H1 (cell line): ENCODE results near the gene CMC4. TPM values are rescaled to one million over a fixed set of nuclear protein-coding genes. Genes with fewer than 3 reads are reported as not detected.

Experiments used
- CTCF ChIA-PET: fragments of 300-600 bp; sonication (Branson Sonifier 250); formaldehyde crosslinking; loops from one replicate; lab custom pipeline; 2021; ENCODE audit not compliant: partially characterized antibody; lab: Charles Lee
- POLR2A ChIA-PET: fragments of 300-600 bp; sonication (Branson Sonifier 250); formaldehyde crosslinking; loops from one replicate; lab custom pipeline; 2021; ENCODE audit warnings: inconsistent platforms; ENCODE audit not compliant: partially characterized antibody; lab: Charles Lee
- DNase-seq, 2 experiments: peaks; one replicate each; pipeline versions ENCODE4 v3.0.0 to v3.0.0-alpha.2; 2010 to 2022; ENCODE audit warnings: low spot score in 2 of 2, low read depth in 1 of 2, mixed read lengths in 1 of 2
- FAIRE-seq: peaks from 2 replicates; lab custom pipeline; 2011; peaks lifted over from hg19 to GRCh38; lab: Jason Lieb, UNC
- H2AFZ ChIP-seq: 2 replicates; pipeline ENCODE4 v1.8.1; 2012; ENCODE audit warnings: low read length, inconsistent platforms
- H2AK5ac ChIP-seq: 2 replicates; pipeline ENCODE4 v1.6.1; 2013; ENCODE audit warnings: low read depth, low read length
- H2BK120ac ChIP-seq: replicated peaks from 2 replicates; pipeline ENCODE3; 2013; ENCODE audit warnings: low read depth, low read length, inconsistent platforms
- H2BK12ac ChIP-seq: 2 replicates; pipeline ENCODE4 v1.6.1; 2013; ENCODE audit warnings: low read depth, low read length
- H2BK15ac ChIP-seq: 2 replicates; pipeline ENCODE4 v1.6.1; 2013; ENCODE audit warnings: low read length
- H2BK20ac ChIP-seq: 2 replicates; pipeline ENCODE4 v1.6.1; 2013; ENCODE audit warnings: low read length
- H2BK5ac ChIP-seq: 2 replicates; pipeline ENCODE4 v1.6.1; 2013; ENCODE audit warnings: low read depth, low read length
- H3K14ac ChIP-seq: 2 replicates; pipeline ENCODE4 v1.6.1; 2013; ENCODE audit warnings: inconsistent platforms; ENCODE audit not compliant: insufficient read length
- H3K18ac ChIP-seq: 2 replicates; pipeline ENCODE4 v1.6.1; 2013; ENCODE audit warnings: low read length; ENCODE audit errors: extremely low read depth
- H3K23ac ChIP-seq: 2 replicates; pipeline ENCODE4 v1.6.1; 2013; ENCODE audit warnings: inconsistent platforms; ENCODE audit not compliant: insufficient read length
- H3K23me2 ChIP-seq: 2 replicates; pipeline ENCODE4 v1.6.1; 2013; ENCODE audit warnings: low read depth, low read length
- H3K27ac ChIP-seq: 2 replicates; pipeline ENCODE4 v1.6.1; 2011; ENCODE audit warnings: low read depth, low read length, inconsistent platforms
- H3K27me3 ChIP-seq, 4 experiments: replicated peaks in 1 of 4; 1 replicate in 1 of 4; 2 replicates in 3 of 4; pipeline versions ENCODE4 v1.6.1 to v1.8.1; 2011 to 2013; ENCODE audit warnings: low read length in 3 of 4, mild to moderate bottlenecking in 3 of 4, inconsistent platforms in 2 of 4, mixed read lengths in 2 of 4, moderate library complexity in 1 of 4; ENCODE audit not compliant: control insufficient read depth in 3 of 4, insufficient read depth in 3 of 4; ENCODE audit errors: extremely low read depth in 1 of 4
- H3K36me3 ChIP-seq, 4 experiments: 2 replicates each; pipeline versions ENCODE4 v1.6.1 to v1.8.1; 2011 to 2013; ENCODE audit warnings: mild to moderate bottlenecking in 4 of 4, low read length in 3 of 4, moderate library complexity in 2 of 4, control low read depth in 1 of 4, inconsistent platforms in 1 of 4; ENCODE audit not compliant: insufficient read depth in 4 of 4, control insufficient read depth in 2 of 4
- H3K4ac ChIP-seq: replicated peaks from 2 replicates; pipeline ENCODE3; 2013; ENCODE audit warnings: low read length, low read depth, mixed read lengths, inconsistent platforms; ENCODE audit not compliant: insufficient read length
- H3K4me1 ChIP-seq, 4 experiments: replicated peaks in 1 of 4; 1 replicate in 1 of 4; 2 replicates in 3 of 4; pipeline versions ENCODE4 v1.6.1 to v1.8.1; 2011 to 2013; ENCODE audit warnings: low read length in 3 of 4, inconsistent platforms in 2 of 4, mixed read lengths in 1 of 4; ENCODE audit not compliant: insufficient read depth in 4 of 4, control insufficient read depth in 3 of 4
- H3K4me2 ChIP-seq, 2 experiments: 2 replicates each; pipeline versions ENCODE4 v1.6.1 to v1.8.1; 2011 to 2013; ENCODE audit warnings: low read depth in 2 of 2, low read length in 2 of 2, control low read depth in 1 of 2, inconsistent platforms in 1 of 2, mild to moderate bottlenecking in 1 of 2; ENCODE audit not compliant: insufficient read depth in 1 of 2
- H3K4me3 ChIP-seq, 4 experiments: fragments of 200-600, 300-600 bp in 1 of 4; sonication (generic), shearing (Covaris generic), sonication (Bioruptor Twin) in 1 of 4; 2 replicates each; pipeline versions ENCODE4 v1.5.1 to v1.8.1; 2011 to 2016; ENCODE audit warnings: low read length in 4 of 4, low read depth in 3 of 4, control low read depth in 2 of 4, inconsistent platforms in 2 of 4, mild to moderate bottlenecking in 2 of 4, mixed read lengths in 1 of 4, moderate library complexity in 1 of 4; ENCODE audit not compliant: insufficient read depth in 2 of 4; ENCODE audit errors: extremely low read depth in 1 of 4
- H3K56ac ChIP-seq: replicated peaks from 2 replicates; pipeline ENCODE3; 2013; ENCODE audit warnings: low read depth, mild to moderate bottlenecking, mixed read lengths, low read length, inconsistent platforms; ENCODE audit not compliant: insufficient read length
- H3K79me1 ChIP-seq: 2 replicates; pipeline ENCODE4 v1.6.1; 2013; ENCODE audit warnings: low read depth, low read length, control low read depth
- H3K79me2 ChIP-seq, 2 experiments: 2 replicates each; pipeline versions ENCODE4 v1.6.1 to v1.8.1; 2012 to 2013; ENCODE audit warnings: low read length in 2 of 2, mild to moderate bottlenecking in 2 of 2, inconsistent platforms in 1 of 2; ENCODE audit not compliant: insufficient read depth in 2 of 2, control insufficient read depth in 1 of 2
- H3K9ac ChIP-seq, 4 experiments: replicated peaks in 1 of 4; 1 replicate in 1 of 4; 2 replicates in 3 of 4; pipeline versions ENCODE4 v1.6.1 to v1.8.1; 2011 to 2013; ENCODE audit warnings: low read depth in 3 of 4, low read length in 3 of 4, control low read depth in 2 of 4, mild to moderate bottlenecking in 2 of 4, moderate library complexity in 2 of 4, inconsistent platforms in 1 of 4; ENCODE audit errors: extremely low read depth in 1 of 4
- H3K9me3 ChIP-seq, 2 experiments: 2 replicates each; pipeline versions ENCODE4 v1.6.1 to v1.8.1; 2012 to 2013; ENCODE audit warnings: mild to moderate bottlenecking in 2 of 2, moderate library complexity in 2 of 2, control low read depth in 1 of 2, inconsistent platforms in 1 of 2, low read depth in 1 of 2, low read length in 1 of 2, mixed read lengths in 1 of 2; ENCODE audit not compliant: insufficient read depth in 2 of 2
- H4K20me1 ChIP-seq, 2 experiments: replicated peaks in 1 of 2; 2 replicates each; pipeline versions ENCODE3 to v1.8.1; 2011 to 2013; ENCODE audit warnings: inconsistent platforms in 2 of 2, low read length in 2 of 2, mild to moderate bottlenecking in 1 of 2; ENCODE audit not compliant: insufficient read depth in 2 of 2, control insufficient read depth in 1 of 2
- H4K5ac ChIP-seq: 2 replicates; pipeline ENCODE4 v1.6.1; 2013; ENCODE audit warnings: low read length, low read depth, mixed read lengths, inconsistent platforms; ENCODE audit not compliant: insufficient read length
- H4K8ac ChIP-seq: 2 replicates; pipeline ENCODE4 v1.8.0; 2013; ENCODE audit warnings: mild to moderate bottlenecking, moderate library complexity, low read length, inconsistent platforms; ENCODE audit not compliant: insufficient read depth; ENCODE audit errors: extremely low read depth
- H4K91ac ChIP-seq: replicated peaks from 2 replicates; pipeline ENCODE3; 2013; ENCODE audit warnings: low read length, mixed read lengths, inconsistent platforms; ENCODE audit not compliant: insufficient read length
- CHD2 ChIP-seq: IDR thresholded peaks from 2 replicates; pipeline ENCODE4 v1.6.1; 2012; ENCODE audit warnings: low read length, improper control_type of control experiment
- HDAC6 ChIP-seq: IDR thresholded peaks from one replicate; pipeline ENCODE4 v1.7.1; 2012; ENCODE audit warnings: low read depth, mild to moderate bottlenecking, inconsistent platforms, low read length, moderate library complexity
- SP1 ChIP-seq: IDR thresholded peaks from 2 replicates; pipeline ENCODE4 v1.6.1; 2011; ENCODE audit warnings: low read depth, low read length
- SP4 ChIP-seq: IDR thresholded peaks from 2 replicates; pipeline ENCODE4 v1.6.1; 2012; ENCODE audit warnings: low read length, inconsistent platforms
- WGBS, 2 experiments: shearing (Covaris generic) in 1 of 2; methylation state at CpG; one replicate each; pipeline versions ENCODE4 v1.1.6 to v1.1.7; 2013 to 2015; ENCODE audit warnings: low lambda C conversion rate in 2 of 2, mixed read lengths in 2 of 2, inconsistent platforms in 1 of 2, low coverage in 1 of 2, missing lambda C conversion rate in 1 of 2; ENCODE audit not compliant: insufficient replicate concordance in 2 of 2, insufficient coverage in 1 of 2, insufficient read length in 1 of 2; ENCODE audit errors: extremely low coverage in 1 of 2, missing lambda C conversion rate in 1 of 2; 5-methylcytosine and 5-hydroxymethylcytosine counted together
- polyA plus RNA-seq, 7 experiments: library from polyadenylated mRNA; depleted of rRNA in 3 of 7; stranded (reverse) in 5 of 7; unstranded in 2 of 7; fragments of >200 nt in 5 of 7; fragments of 200-250 nt in 2 of 7; gene quantifications; 1 replicate in 5 of 7; 2 replicates in 1 of 7; 4 replicates in 1 of 7; pipeline versions ENCODE4 v1.2.1 to v1.2.3, GENCODE V29; 2011 to 2013; ENCODE audit warnings: missing spikeins in 2 of 7, mixed read lengths in 2 of 7
- total RNA-seq: library from RNA; stranded (reverse); fragmentation: NEBNext Ultra II Directional; extraction: Animal tissue kit (Norgen Biotek cat#: 25700); gene quantifications from 2 replicates; pipeline ENCODE4 v1.2.1, GENCODE V29; 2021

The CMC4 gene
- total and polyA plus RNA-seq, 2 of the 8 experiments (the other 6 are each of a cell fraction or from before 2014, with no cell fraction given): 6.0 to 8.8 TPM

DNA sequence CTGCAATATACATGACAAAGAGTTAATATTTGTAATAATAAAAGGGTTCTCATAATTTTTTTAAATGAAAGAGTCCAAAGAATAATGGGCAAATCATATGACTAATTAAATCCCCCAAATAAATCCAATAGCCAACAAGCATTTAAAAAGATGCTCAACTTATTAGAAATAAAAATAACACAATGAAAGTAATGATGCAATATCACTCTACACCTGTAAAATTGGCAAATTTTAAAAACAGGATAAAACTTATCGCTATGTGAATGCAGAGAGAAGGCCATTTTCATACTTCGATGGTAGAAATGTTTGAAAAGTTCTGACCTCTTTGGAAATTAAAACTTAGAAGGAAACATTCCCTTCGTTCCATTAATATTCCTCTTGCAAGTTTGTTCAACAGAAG is 50.3 kb downstream of the CMC4 start:
- POLR2A ChIA-PET: no interaction called here
- no peak overlapping the region for H3K23ac ChIP-seq
- H2AK5ac ChIP-seq: no peak overlapping the region
- H3K9ac ChIP-seq: no peak overlapping the region
- no peaks in the 10 kb centered on the region for H4K20me1 ChIP-seq
- CTCF ChIA-PET: no interaction called here
- H4K5ac ChIP-seq: no peak overlapping the region
- H2BK120ac ChIP-seq: no peak overlapping the region
- no peaks in the 10 kb centered on the region for H3K9me3 ChIP-seq
- TF ChIP-seq SP4 (no peak), SP1 (no peak), HDAC6 (no peak), CHD2 (no peak)
- TF ChIP-seq, all 59 proteins: peak for 0
- Histone ChIP-seq H3K4me1 (no peaks in the 10 kb centered on the region), H2BK20ac (no peak overlapping the region), H3K56ac (no peak overlapping the region), H2BK12ac (no peak overlapping the region), H3K79me2 (no peaks in the 10 kb centered on the region), H2BK5ac (no peak overlapping the region), H3K79me1 (no peaks in the 10 kb centered on the region), H3K18ac (no peak overlapping the region), H3K23me2 (no peaks in the 10 kb centered on the region), H2AFZ (no peak overlapping the region), H4K8ac (no peak overlapping the region), H3K14ac (no peak overlapping the region), H3K4ac (no peak overlapping the region), H2BK15ac (no peak overlapping the region), H3K4me2 (no peak overlapping the region), H3K36me3 (no peaks in the 10 kb centered on the region), H3K27me3 (no peaks in the 10 kb centered on the region), H3K27ac (no peak overlapping the region), H3K4me3 (no peak overlapping the region), H4K91ac (no peak overlapping the region)
- WGBS, 2 experiments: 82% methylated on average over 3 of the region's 3 CpGs; no CpG with 5 or more reads in 1 of the 2 experiments
- DNase-seq (no peak), FAIRE-seq (no peak)

Other genes with a start within 250 kb of the CMC4 start
- not detected in 2 replicates for gene SMIM9, start 236.5 kb downstream of the CMC4 start, total RNA-seq
- gene SMIM9, start 236.5 kb downstream of the CMC4 start, polyA plus RNA-seq (2011; rRNA removed): not detected in 2 replicates
- 26.8 and 30.2 TPM in 2 replicates for gene F8A1, start 184.8 kb downstream of the CMC4 start, total RNA-seq
- gene F8A1, start 184.8 kb downstream of the CMC4 start, polyA plus RNA-seq (2011; rRNA removed): 17.0 and 18.9 TPM in 2 replicates
- 2.3 and 2.6 TPM in 2 replicates for gene F8, start 48.4 kb downstream of the CMC4 start, total RNA-seq
- 1.1 TPM in 2 replicates for gene F8, start 48.4 kb downstream of the CMC4 start, polyA plus RNA-seq (2011; rRNA removed)
- 66.0 and 67.7 TPM in 2 replicates for gene FUNDC2, start 44.3 kb downstream of the CMC4 start, total RNA-seq
- gene FUNDC2, start 44.3 kb downstream of the CMC4 start, polyA plus RNA-seq (2011; rRNA removed): 58.9 and 93.7 TPM in 2 replicates
- 12.3 and 18.3 TPM in 2 replicates for gene MTCP1, start within 50 bp of the CMC4 start, total RNA-seq
- 1.2 and 2.0 TPM in 2 replicates for gene MTCP1, start within 50 bp of the CMC4 start, polyA plus RNA-seq (2011; rRNA removed)
- gene BRCC3, start 372 bp upstream of the CMC4 start, total RNA-seq: 23.2 and 23.7 TPM in 2 replicates
- gene BRCC3, start 372 bp upstream of the CMC4 start, polyA plus RNA-seq (2011; rRNA removed): 7.9 and 13.1 TPM in 2 replicates
- 56.0 and 59.7 TPM in 2 replicates for gene VBP1, start 145.3 kb upstream of the CMC4 start, total RNA-seq
- gene VBP1, start 145.3 kb upstream of the CMC4 start, polyA plus RNA-seq (2011; rRNA removed): 10.0 and 21.6 TPM in 2 replicates
- 8.8 and 9.3 TPM in 2 replicates for gene RAB39B, start 193.4 kb upstream of the CMC4 start, total RNA-seq
- gene RAB39B, start 193.4 kb upstream of the CMC4 start, polyA plus RNA-seq (2011; rRNA removed): 3.0 and 3.1 TPM in 2 replicates